ENCODE data around the gene ATP13A4.
A peak's percentile ranks its signal among the peaks of the same experiment; 100 is the strongest.

Gene ATP13A4

DNA sequence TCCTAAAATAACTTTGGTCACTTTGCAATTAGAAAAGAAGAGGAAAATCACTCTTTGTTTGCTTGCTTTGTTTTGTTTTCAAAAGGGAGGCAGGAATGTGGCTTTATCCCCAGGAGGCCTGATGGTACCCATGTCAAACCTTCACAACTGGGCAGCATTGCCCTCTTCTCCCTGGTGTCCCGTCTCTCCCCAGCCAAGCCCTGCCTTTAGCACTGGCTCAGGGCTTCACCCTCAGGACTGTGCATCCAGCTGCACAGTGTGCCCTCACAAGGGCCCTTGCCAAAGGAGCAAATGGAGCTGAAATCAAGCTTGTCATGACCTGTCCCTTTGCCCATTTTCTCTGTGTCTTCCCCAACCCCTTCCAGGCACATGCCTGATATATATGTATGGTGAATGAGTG, 147.0 kb downstream of the ATP13A4 start:
- no peak for DNase-seq

DNA sequence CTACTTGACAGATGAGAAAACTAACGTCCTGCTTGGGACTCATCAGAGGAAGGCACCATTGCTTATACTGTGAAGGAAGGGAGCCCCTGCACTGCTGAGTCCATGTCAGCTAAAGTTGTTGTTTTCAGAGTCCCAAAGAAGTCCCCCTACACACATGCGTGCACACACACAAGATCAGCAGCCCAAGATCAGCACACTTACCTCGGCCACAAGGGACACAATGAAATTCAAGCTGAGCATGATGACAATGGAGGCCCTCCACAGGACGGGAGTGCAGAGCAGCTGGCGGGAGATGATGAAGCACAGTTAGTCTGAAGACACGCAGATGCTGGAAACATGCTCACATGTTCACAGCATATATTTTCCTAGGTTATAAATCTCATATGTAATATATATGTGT, 147.6 kb downstream of the ATP13A4 start:
- DNase-seq, result no peak

DNA sequence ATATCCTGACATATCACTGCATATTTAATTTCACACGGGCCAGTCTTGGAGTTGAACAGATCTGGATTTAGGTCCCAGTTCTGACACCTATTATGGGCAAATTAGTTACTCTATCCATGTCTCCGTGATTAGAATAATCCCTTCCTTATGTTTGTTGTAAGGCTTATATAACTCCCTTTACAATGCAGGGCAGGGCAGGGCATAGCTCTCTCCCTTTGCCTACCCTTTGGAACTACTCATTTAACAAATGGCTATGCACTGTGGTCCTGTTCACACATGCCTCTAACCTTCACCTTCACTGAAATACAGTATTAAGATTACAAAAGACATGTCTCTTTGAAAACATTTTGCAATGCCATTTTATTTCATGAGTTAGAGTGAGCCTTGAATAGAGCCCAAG, 151.4 kb downstream of the ATP13A4 start:
- DNase-seq, result no peak

DNA sequence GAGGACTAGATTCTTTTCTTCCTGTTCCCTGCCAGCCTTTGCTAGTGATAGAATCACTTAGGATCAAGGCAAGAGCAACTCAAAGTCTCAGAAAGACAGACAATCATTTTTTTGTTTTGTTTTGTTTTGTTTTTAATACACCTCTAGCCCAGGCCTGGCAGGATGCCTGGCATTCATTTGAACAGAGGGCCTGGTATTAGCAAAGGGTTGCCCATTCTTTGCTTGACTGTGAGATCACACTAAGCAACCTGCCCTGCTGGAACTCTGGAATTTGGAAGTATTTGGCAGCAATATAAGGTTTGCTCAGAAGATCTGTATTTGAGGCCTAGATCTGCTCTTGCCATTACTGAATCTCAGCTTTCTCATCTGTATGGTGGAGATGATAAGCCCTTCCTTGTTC, 154.4 kb downstream of the ATP13A4 start:
- DNase-seq, result peak in 20 of 58 donors; percentile 1 to 45 (median 18)

- no peak for DNase-seq
Measured at GRCh38 chr3:193396451-193397244, 158.0 kb downstream of the ATP13A4 start.

DNA sequence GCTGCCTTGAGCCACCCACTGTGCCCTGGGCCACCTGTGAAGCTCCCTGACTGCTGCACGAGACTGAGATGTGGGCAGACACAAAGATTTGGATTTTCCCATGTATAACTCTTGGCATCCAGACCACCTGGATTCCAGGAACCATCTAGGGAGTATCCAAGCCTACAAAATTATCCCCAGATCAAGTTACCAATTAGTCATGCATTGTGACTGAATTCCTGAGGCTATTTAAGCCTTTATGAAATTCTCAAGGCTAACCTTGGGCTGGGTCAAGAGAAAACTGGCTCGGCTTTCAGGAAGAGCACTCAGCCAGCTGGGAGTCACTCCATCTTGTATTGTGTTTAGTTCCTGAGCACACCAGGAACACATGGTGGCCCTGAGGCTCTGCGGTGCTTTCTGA, 162.8 kb downstream of the ATP13A4 start:
- DNase-seq, result no peak

DNA sequence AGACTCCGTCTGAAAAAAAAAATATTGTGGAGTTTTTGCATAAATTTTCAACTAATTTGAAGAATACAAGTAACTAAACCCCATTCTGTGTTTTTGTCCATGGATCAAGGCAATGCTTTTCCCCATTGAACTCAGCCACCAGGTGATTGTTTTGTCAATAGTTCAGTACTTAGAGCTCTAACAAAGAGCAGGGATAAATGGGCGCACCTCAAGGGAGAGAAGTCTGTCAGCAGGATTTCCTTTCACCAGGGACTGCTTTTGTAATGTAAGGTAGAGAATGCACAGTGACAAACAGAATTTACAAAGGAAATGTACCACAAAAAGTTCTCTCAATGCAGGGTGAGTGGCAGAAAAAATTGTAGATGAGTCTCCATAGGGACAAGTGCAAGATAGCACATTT, 165.4 kb downstream of the ATP13A4 start:
- no peak for DNase-seq

DNA sequence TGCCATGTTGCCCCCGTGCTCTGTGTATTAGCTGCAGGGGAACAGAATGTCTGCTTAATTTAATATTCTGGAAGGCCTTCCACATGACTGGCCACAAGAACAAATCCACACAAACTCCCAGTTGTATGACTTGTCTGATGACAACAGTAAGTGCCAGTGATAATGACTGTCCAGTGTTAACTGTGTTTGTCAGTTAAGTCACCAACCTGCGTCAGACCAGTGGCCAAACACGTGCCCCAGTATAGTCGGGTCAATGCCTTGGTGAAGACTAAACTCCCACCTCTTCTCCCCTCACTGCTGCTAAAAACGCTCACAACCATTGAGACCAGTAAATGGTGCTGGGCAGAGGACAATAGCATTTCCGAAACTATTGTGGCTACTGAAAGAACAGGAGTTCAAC, 166.3 kb downstream of the ATP13A4 start:
- DNase-seq, result no peak

DNA sequence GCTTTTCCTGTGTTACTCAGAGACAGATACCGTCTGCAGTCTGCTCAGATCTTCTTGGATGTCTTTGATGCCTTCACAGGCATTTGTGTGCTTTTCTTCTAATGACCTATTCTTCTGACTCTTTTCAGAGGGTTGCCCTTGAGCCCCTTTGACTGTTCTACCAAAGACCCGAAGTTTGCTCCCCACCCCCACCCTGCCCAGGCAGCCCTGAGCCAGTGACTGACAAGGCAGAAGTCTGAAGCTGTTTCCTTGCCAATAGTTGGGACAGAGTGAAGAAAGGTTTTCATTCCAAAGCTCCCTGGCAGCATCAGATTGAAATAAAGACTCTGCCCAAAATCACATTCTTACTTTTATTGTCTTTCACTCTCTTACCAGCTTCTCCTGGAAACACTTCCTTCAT, 167.1 kb downstream of the ATP13A4 start:
- DNase-seq, result no peak

DNA sequence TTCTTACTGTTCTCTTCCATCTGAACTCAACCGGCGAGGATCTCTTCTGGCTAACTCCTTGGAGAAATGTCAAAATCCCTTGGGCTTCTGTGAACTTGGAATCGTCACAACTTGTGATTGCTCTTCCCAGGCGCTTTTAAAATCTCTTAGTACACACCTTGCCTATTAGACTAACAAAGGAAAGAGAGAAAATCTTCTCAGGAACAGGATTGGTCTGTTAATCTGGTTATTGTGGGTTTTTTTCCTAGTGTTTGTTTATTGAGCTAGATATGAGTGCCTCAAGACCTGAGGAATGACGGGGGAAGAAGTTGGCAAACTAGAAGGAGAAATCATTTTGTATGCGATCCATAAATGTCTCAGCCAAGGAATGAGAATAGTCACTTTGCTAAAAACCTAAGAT, 176.0 kb downstream of the ATP13A4 start, which contains the start of gene ATP13A5:
ATP13A5 (minus strand) TSS at position 48 of the 400 bp plus-strand sequence; CDS start at position 20, 28 bp downstream.
- DNase-seq, result no peak

DNA sequence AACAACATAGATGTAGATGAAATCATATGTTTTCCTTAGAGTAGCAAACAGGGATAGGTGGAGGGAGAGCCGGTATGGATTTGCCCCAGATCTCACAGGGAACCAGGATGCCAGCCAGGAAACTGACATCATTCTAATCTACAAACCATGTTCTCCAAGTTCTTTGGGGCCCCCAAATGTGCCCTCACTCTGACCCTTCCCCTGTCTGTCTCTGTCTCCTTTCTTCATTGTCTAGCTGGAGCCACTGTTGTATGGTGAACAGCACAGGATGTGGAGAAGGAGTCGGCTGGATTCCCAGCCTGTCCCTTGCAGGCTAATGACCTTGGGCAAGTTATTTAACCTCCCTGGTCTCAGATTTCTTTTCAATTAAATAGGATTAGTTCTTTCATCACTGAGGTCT, 177.1 kb downstream of the ATP13A4 start:
- DNase-seq, result no peak

DNA sequence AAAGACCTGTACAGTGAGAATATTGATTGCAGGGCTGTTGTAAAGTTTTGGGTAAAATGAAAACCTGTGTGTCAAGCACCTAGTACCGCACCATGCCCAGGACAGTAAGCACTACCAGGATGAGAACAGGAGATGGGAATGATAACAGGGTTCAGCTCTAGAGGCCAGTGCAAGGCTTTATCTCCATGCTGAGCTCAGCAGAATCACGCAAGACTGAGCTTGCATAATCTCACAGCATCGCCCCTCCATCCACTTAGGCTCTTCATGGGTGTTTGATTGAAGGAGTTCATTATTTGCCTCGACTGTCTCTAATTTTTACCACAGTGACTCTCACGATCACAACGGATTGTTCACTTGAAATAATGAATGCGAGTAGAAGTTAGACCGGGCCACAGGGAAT, 179.1 kb downstream of the ATP13A4 start:
- no peak for DNase-seq

GRCh38 chr3:193372783-193373182, 181.9 kb downstream of the ATP13A4 start:
- no peak for DNase-seq

- no peak for DNase-seq
Measured at GRCh38 chr3:193367868-193368267, 186.8 kb downstream of the ATP13A4 start.

DNA sequence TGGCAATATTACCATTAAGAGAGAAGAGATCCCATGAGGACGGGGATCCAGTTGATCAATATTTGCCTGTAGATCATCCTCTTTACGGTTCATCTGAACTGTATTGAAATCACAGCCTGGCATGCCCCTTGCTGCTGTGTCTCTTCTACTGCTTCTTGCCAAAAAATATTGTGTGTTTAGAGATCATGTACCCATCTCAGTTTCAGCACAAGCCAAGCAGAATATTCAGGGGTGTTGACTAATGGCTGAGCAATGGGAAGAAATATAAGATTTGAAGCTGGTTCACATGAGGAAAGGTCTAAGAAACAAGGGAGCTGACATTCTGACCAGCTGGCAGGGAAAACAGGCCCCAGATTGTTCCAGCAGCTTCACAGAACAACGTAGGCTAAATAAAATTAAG, 197.4 kb downstream of the ATP13A4 start:
- DNase-seq, result no peak

- DNase-seq, result no peak
Measured at GRCh38 chr3:193354423-193354822, 200.3 kb downstream of the ATP13A4 start.

Measured in anterior cingulate cortex (tissue), 58 donors.